ENCODE data around the gene KPNA1. TPM values are rescaled to one million over a fixed set of nuclear protein-coding genes. Genes with fewer than 3 reads are reported as not detected.

KPNA1 gene
- total and polyA plus RNA-seq, 2 of the 13 experiments (the other 11 are each of a cell fraction or from before 2014, with no cell fraction given) = 15.4 to 30.0 TPM

DNA sequence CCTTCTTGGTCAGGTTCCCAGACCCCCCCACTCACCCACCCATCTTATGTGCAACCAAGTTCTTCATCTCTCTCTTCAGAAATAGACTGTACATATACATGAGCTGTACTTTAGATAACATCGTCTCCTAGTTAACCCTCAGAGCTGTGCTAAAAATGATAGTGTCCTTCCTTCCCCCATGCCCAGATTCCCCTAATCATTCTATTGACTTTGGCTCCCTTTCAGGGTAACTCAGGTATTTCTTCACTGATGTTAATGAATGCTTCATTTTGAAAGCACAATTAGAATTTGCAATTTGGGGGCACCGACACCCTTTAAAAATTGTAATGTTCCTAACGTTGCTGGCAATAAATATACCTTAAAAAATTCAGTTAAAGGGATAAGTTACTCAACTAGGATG lies 38.4 kb upstream of the KPNA1 start (continued):
- TF ChIP-seq, protein P1, sequence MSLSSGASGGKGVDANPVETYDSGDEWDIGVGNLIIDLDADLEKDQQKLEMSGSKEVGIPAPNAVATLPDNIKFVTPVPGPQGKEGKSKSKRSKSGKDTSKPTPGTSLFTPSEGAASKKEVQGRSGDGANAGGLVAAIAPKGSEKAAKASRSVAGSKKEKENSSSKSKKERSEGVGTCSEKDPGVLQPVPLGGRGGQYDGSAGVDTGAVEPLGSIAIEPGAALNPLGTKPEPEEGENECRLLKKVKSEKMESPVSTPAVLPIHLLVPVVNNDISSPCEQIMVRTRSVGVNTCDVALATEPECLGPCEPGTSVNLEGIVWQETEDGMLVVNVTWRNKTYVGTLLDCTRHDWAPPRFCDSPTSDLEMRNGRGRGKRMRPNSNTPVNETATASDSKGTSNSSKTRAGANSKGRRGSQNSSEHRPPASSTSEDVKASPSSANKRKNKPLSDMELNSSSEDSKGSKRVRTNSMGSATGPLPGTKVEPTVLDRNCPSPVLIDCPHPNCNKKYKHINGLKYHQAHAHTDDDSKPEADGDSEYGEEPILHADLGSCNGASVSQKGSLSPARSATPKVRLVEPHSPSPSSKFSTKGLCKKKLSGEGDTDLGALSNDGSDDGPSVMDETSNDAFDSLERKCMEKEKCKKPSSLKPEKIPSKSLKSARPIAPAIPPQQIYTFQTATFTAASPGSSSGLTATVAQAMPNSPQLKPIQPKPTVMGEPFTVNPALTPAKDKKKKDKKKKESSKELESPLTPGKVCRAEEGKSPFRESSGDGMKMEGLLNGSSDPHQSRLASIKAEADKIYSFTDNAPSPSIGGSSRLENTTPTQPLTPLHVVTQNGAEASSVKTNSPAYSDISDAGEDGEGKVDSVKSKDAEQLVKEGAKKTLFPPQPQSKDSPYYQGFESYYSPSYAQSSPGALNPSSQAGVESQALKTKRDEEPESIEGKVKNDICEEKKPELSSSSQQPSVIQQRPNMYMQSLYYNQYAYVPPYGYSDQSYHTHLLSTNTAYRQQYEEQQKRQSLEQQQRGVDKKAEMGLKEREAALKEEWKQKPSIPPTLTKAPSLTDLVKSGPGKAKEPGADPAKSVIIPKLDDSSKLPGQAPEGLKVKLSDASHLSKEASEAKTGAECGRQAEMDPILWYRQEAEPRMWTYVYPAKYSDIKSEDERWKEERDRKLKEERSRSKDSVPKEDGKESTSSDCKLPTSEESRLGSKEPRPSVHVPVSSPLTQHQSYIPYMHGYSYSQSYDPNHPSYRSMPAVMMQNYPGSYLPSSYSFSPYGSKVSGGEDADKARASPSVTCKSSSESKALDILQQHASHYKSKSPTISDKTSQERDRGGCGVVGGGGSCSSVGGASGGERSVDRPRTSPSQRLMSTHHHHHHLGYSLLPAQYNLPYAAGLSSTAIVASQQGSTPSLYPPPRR (CRISPR knock-in tag; IDR thresholded peaks at IDR 0.05; ENCODE audit: borderline replicate concordance) = no peak

DNA sequence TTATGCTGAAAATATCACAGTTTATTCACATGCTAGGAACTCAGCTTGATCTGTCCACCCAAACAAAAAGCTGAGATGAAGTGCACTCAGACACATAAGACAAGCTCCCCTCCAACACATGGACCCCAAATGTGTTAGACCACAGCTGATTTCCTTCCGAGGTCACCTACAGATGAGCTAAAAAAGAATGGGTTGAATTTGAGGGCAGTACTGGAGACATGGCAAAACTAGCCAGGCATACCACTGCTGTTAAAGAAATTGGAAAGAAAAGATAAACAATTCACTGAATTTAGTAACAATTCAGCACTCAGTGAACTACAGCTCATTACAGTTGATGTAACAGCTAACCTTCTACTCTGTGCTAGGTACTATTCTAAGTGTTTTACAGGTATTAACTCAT lies 33.9 kb upstream of the KPNA1 start:
- 89% methylated on average over 1 of the region's 1 CpG for WGBS (ENCODE audit: low lambda C conversion rate)
- H3K36me3 ChIP-seq (replicated peaks in 1 of 2; ENCODE audit: control insufficient read depth in 1 of 2, insufficient read depth in 2 of 2, low read length in 2 of 2) = no peaks in the 10 kb centered on the region
- H4K20me1 ChIP-seq (ENCODE audit: insufficient read depth, low read length) = no peaks in the 10 kb centered on the region
- DNase-seq (ENCODE audit: low spot score) (no peak), FAIRE-seq (no peak), ATAC-seq (no peak)
- intact Hi-C loops (cut with micrococcal nuclease; ENCODE audit: unreplicated experiment) = no loop called here
- ChIA-PET POLR2A (interaction anchor here (1.1 kb wide), 1 partner anchor 132 kb away, joined by 3 read pairs; no protein-coding TSS in a partner anchor), CTCF (ENCODE audit: low intra/inter-chr PET ratio, low total read pairs) (no interaction called here)
- BruUV-seq (replicated peaks) = no TSS peak
- no peaks in the 10 kb centered on the region for H3K27me3 ChIP-seq (ENCODE audit: control insufficient read depth in 1 of 2, insufficient read depth in 2 of 2, low read length in 2 of 2)
- H3K9ac ChIP-seq (ENCODE audit: insufficient read depth, low read depth, low read length) = no peak overlapping the region
- H2AFZ ChIP-seq (ENCODE audit: low read length) = no peak overlapping the region
- no peaks in the 10 kb centered on the region for H3K4me1 ChIP-seq (ENCODE audit: insufficient read depth, low read length)
- no peaks in the 10 kb centered on the region for H3K79me2 ChIP-seq (ENCODE audit: insufficient read depth, low read length)
- H3K9me3 ChIP-seq (ENCODE audit: low read length) = no peaks in the 10 kb centered on the region
- no peak overlapping the region for H3K27ac ChIP-seq (ENCODE audit: extremely low read length, insufficient read depth, low read length)
- H3K4me3 ChIP-seq (replicated peaks in 1 of 3; ENCODE audit: insufficient read depth in 1 of 3, low read depth in 2 of 3, low read length in 3 of 3) = no peak overlapping the region
- in situ Hi-C loops (cut with HindIII; ENCODE audit: extremely low pct_ligation_motif_present, low pct_unique_long_range_greater_than_20kb) = no loop called here
- no peak overlapping the region for H3K4me2 ChIP-seq (ENCODE audit: low read depth, low read length)
- TF ChIP-seq ZKSCAN5 (CRISPR knock-in tag; IDR thresholded peaks at IDR 0.05) = no peak
- TF ChIP-seq EZH2 (conservative IDR thresholded peaks at IDR 0.05; ENCODE audit: low read depth, low read length) = no peak
- TF ChIP-seq SUZ12 (IDR thresholded peaks at IDR 0.05; ENCODE audit: low read depth, low read length) = no peak
- TF ChIP-seq WIZ (CRISPR knock-in tag; IDR thresholded peaks at IDR 0.05) = no peak
- no peak for TF ChIP-seq KDM5B (CRISPR knock-in tag; IDR thresholded peaks at IDR 0.05; ENCODE audit: borderline replicate concordance)
- no peak for TF ChIP-seq ZNF3 (CRISPR knock-in tag; IDR thresholded peaks at IDR 0.05)
- TF ChIP-seq, protein P2, sequence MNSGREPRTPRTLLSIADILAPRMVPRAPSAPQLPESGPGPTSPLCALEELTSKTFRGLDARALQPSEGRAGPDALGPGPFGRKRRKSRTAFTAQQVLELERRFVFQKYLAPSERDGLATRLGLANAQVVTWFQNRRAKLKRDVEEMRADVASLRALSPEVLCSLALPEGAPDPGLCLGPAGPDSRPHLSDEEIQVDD (CRISPR knock-in tag; IDR thresholded peaks at IDR 0.05; ENCODE audit: borderline replicate concordance) = no peak
- no peak for TF ChIP-seq ZFP41 (CRISPR knock-in tag; IDR thresholded peaks at IDR 0.05; ENCODE audit: borderline replicate concordance)
- TF ChIP-seq ZFP36L1 (CRISPR knock-in tag; IDR thresholded peaks at IDR 0.05) = no peak
- TF ChIP-seq ELF3 (CRISPR knock-in tag; IDR thresholded peaks at IDR 0.05) = no peak
- TF ChIP-seq, protein P3, sequence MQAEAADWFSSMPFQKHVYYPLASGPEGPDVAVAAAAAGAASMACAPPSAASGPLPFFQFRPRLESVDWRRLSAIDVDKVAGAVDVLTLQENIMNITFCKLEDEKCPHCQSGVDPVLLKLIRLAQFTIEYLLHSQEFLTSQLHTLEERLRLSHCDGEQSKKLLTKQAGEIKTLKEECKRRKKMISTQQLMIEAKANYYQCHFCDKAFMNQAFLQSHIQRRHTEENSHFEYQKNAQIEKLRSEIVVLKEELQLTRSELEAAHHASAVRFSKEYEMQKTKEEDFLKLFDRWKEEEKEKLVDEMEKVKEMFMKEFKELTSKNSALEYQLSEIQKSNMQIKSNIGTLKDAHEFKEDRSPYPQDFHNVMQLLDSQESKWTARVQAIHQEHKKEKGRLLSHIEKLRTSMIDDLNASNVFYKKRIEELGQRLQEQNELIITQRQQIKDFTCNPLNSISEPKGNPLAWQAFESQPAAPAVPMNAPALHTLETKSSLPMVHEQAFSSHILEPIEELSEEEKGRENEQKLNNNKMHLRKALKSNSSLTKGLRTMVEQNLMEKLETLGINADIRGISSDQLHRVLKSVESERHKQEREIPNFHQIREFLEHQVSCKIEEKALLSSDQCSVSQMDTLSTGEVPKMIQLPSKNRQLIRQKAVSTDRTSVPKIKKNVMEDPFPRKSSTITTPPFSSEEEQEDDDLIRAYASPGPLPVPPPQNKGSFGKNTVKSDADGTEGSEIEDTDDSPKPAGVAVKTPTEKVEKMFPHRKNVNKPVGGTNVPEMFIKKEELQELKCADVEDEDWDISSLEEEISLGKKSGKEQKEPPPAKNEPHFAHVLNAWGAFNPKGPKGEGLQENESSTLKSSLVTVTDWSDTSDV (CRISPR knock-in tag; IDR thresholded peaks at IDR 0.05) = no peak
- TF ChIP-seq, protein P4, sequence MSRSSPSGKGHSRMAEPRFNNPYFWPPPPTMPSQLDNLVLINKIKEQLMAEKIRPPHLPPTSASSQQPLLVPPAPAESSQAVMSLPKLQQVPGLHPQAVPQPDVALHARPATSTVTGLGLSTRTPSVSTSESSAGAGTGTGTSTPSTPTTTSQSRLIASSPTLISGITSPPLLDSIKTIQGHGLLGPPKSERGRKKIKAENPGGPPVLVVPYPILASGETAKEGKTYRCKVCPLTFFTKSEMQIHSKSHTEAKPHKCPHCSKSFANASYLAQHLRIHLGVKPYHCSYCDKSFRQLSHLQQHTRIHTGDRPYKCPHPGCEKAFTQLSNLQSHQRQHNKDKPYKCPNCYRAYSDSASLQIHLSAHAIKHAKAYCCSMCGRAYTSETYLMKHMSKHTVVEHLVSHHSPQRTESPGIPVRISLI (CRISPR knock-in tag; IDR thresholded peaks at IDR 0.05; ENCODE audit: borderline replicate concordance) = no peak
- TF ChIP-seq MXD4 (CRISPR knock-in tag; IDR thresholded peaks at IDR 0.05) = no peak
- TF ChIP-seq FOXA3 (CRISPR knock-in tag; IDR thresholded peaks at IDR 0.05) = no peak

Data from HepG2 (cell line).